ENCODE results near the gene GABPB2. TPM values are rescaled to one million over a fixed set of nuclear protein-coding genes. Genes with fewer than 3 reads are reported as not detected.

Gene GABPB2
- total RNA-seq, 1 donor from 2014 or later, result 12.4 TPM

DNA sequence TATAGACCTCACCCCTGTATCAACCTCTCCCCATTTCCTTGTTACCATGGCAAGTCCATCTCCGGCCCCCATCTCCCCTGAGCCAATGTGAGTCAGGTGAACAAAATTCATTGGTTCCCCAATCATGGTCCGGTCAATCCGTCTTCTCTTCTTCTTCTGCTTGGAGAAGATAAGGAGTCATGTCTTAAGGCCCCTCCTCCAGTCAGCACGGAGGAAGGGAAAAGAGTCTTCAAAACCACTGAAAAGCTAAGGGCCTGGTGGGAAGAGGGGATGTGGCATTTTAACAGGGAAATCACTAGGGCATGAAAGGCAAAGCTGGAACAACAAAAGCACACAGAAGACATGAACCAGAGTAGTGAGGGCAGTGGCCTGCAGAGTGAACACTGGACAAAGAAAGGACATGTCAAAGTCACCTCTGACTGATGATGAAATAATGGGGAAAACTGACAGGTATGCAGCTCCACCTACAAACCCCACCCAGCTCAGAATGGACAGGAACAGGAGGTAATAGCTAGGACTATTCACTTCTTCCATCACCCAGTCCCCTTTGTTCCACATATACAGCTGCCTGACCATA is 15.5 kb upstream of the GABPB2 start:
- Mint-ChIP-seq H3K27me3 (no peaks in the 10 kb centered on the region), H3K27ac (no peak overlapping the region), H3K4me1 (ENCODE audit: low read depth) (peaks cover 30% of the 10 kb centered on the region), H3K36me3 (ENCODE audit: insufficient read depth) (peaks cover 21% of the 10 kb centered on the region), H3K4me3 (ENCODE audit: low read depth) (no peak overlapping the region), H3K9me3 (ENCODE audit: low read depth) (no peaks in the 10 kb centered on the region)
- TF ChIP-seq, protein P1, sequence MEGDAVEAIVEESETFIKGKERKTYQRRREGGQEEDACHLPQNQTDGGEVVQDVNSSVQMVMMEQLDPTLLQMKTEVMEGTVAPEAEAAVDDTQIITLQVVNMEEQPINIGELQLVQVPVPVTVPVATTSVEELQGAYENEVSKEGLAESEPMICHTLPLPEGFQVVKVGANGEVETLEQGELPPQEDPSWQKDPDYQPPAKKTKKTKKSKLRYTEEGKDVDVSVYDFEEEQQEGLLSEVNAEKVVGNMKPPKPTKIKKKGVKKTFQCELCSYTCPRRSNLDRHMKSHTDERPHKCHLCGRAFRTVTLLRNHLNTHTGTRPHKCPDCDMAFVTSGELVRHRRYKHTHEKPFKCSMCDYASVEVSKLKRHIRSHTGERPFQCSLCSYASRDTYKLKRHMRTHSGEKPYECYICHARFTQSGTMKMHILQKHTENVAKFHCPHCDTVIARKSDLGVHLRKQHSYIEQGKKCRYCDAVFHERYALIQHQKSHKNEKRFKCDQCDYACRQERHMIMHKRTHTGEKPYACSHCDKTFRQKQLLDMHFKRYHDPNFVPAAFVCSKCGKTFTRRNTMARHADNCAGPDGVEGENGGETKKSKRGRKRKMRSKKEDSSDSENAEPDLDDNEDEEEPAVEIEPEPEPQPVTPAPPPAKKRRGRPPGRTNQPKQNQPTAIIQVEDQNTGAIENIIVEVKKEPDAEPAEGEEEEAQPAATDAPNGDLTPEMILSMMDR (IDR thresholded peaks at IDR 0.05; ENCODE audit: unreplicated experiment), result no peak
- DNase-seq (ENCODE audit: low spot score, unreplicated experiment), result no peak

DNA sequence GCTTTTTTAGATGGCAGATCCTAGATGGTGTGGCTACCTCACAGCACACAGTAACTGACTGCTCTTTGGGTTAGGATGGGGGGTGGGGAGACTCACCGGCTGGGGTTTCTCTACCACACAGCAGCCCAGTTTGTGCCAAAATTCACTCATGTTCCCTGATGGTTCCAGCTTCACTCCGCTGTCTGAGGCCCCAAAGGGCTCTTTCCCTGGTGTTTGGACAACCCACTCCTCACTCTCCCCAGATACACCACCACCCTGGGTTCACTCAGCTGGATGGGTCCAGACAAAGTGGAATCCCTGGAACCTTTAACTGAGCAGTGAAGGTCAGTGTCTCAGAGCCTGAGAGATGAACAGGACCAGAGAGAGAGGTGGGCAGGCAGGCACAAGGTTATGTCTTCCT is 15.0 kb upstream of the GABPB2 start:
- Mint-ChIP-seq H3K4me3 (ENCODE audit: low read depth) (no peak overlapping the region), H3K9me3 (ENCODE audit: low read depth) (no peaks in the 10 kb centered on the region), H3K27ac (peak overlapping the region; percentile 84), H3K36me3 (ENCODE audit: insufficient read depth) (peaks cover 21% of the 10 kb centered on the region), H3K4me1 (ENCODE audit: low read depth) (peaks cover 30% of the 10 kb centered on the region), H3K27me3 (no peaks in the 10 kb centered on the region)
- TF ChIP-seq, protein P1 (IDR thresholded peaks at IDR 0.05; ENCODE audit: unreplicated experiment), result no peak
- no peak for DNase-seq (ENCODE audit: low spot score, unreplicated experiment)

DNA sequence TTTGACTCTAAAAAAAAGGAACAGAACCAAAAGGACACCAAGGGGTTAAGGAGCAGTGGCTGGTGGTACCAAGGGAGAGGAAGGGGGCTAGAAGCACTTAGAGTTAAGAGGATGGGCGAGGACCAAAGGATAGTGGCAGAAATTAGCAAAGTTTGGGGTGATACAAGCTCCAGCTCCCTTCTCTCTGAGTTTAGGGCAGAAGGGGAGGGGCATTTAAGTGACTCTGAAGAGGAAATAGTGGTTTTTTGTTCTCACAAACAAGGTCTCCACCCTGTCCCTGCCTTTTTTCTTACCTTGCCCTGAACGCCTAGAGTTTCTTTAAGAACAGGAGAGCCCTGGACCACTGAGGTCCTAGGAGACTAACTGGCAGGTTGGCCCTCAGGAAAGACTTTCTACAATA is 14.4 kb upstream of the GABPB2 start:
- peak overlapping the region; percentile 84 for H3K27ac Mint-ChIP-seq
- no peaks in the 10 kb centered on the region for H3K9me3 Mint-ChIP-seq (ENCODE audit: low read depth)
- no peaks in the 10 kb centered on the region for H3K27me3 Mint-ChIP-seq
- H3K36me3 Mint-ChIP-seq (ENCODE audit: insufficient read depth), result peaks cover 21% of the 10 kb centered on the region
- H3K4me3 Mint-ChIP-seq (ENCODE audit: low read depth), result no peak overlapping the region
- DNase-seq (ENCODE audit: low spot score, unreplicated experiment), result no peak
- peaks cover 35% of the 10 kb centered on the region for H3K4me1 Mint-ChIP-seq (ENCODE audit: low read depth)
- TF ChIP-seq, protein P1 (IDR thresholded peaks at IDR 0.05; ENCODE audit: unreplicated experiment), result no peak

DNA sequence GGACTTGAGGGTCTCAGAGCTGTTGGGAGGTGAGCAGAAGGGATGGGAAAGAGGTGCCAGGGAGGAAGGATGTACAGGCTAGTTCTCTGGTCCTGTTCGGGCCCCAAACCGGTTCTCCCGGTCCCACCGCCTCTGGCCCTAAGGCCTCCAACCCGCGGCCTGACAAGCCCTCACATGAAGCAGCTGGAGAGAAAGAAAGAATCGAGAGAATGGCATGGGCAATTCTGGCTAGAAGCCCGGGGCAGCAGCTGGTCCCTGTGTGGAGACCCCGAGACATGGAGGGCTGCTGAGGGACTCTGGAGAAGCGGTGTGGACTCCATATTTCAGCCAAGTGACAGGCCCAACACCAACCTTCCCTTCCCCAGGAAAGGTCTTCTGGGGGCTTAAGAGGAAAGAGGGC is 11.9 kb upstream of the GABPB2 start:
- DNase-seq (ENCODE audit: low spot score, unreplicated experiment), result peak; percentile 63
- Mint-ChIP-seq H3K4me1 (ENCODE audit: low read depth) (peaks cover 54% of the 10 kb centered on the region), H3K4me3 (ENCODE audit: low read depth) (peak overlapping the region; percentile 86), H3K9me3 (ENCODE audit: low read depth) (no peaks in the 10 kb centered on the region), H3K27ac (peak overlapping the region; percentile 91), H3K36me3 (ENCODE audit: insufficient read depth) (peaks cover 24% of the 10 kb centered on the region), H3K27me3 (no peaks in the 10 kb centered on the region)
- TF ChIP-seq, protein P1 (IDR thresholded peaks at IDR 0.05; ENCODE audit: unreplicated experiment), result no peak

DNA sequence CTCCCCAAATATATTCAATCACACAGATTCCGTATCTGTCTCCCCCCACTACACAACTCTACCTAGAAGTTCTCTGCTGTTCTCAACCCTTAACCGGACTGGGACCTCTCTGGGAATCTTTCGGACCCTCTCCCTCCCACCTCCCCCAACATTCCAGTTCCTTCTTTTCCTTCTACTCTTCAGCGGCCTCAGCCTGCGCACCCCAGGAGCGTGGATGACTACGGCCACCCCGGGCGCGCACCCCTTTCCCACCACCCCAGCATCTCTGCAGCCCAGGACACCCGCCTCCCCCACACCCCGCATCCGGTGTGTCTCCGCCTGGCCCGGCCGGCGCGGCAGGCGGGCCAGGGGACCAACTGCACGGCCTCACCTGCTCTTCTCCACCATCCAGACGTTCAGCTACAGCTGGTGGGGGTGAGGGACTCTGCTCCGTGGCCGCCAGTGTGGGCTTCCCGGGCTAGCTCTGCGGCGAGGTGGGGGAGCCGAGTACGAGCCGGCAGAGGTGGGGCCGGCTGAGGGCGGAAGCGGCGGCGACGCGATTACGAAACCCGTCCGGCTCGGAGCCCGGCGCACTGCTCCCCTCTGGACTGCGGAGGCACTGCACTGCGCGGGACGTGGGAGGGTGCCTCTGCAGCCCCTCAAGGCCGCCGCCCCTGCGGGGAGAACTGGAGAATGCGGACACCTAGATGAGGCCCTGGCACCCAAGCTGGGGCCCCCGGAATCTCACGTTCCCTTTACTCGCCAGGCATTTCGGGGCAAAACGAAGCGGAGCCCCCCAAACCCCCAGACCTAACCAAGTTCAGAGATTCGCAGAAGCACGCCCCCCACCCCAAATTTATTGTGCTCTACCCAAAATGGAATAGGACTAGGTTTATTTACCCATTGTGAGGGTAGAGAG is 11.2 kb upstream of the GABPB2 start, which contains the start of gene CDC42SE1:
TSS of gene CDC42SE1 (minus strand) at position 514 of the 898 bp plus-strand sequence. CDS start 3,892 bp downstream, outside the sequence.
- TF ChIP-seq, protein P1 (IDR thresholded peaks at IDR 0.05; ENCODE audit: unreplicated experiment), result peak; percentile 76
- no peaks in the 10 kb centered on the region for H3K9me3 Mint-ChIP-seq (ENCODE audit: low read depth)
- peak within 1 kb of the TSS; percentile 91 for H3K27ac Mint-ChIP-seq
- H3K27me3 Mint-ChIP-seq, result no peaks in the 10 kb centered on the region
- peak within 1 kb of the TSS; percentile 86 for H3K4me3 Mint-ChIP-seq (ENCODE audit: low read depth)
- H3K36me3 Mint-ChIP-seq (ENCODE audit: insufficient read depth), result peaks cover 24% of the 10 kb centered on the region
- peaks cover 57% of the 10 kb centered on the region for H3K4me1 Mint-ChIP-seq (ENCODE audit: low read depth)
- DNase-seq (ENCODE audit: low spot score, unreplicated experiment), result peak; percentile 72
